ENCODE results near the gene SETD1A.

- no peak for TF ChIP-seq POLR2A (IDR thresholded peaks at IDR 0.05)
- no peak for TF ChIP-seq CTCF (IDR thresholded peaks at IDR 0.05)
These were observed 16.8 kb downstream of the SETD1A start for GRCh38 chr16:30974348-30974747.

All from adrenal gland (tissue), 5 donors.